Neural cell (in vitro differentiated cells): Measurements from ENCODE around the gene ECEL1.

Experiments used
- EP300 ChIP-seq: fragments of 450-650 bp; conservative IDR thresholded peaks from 2 replicates; pipeline ENCODE4 v1.6.1; 2014; ENCODE audit warnings: antibody characterized with exemption, mild to moderate bottlenecking, moderate library complexity; ENCODE audit not compliant: poor library complexity, severe bottlenecking
- EZH2 ChIP-seq: fragments of 200-600, 300-800 bp; shearing (Covaris generic), sonication (generic); IDR thresholded peaks from 2 replicates; pipeline ENCODE4 v1.6.1; 2014; ENCODE audit warnings: antibody characterized with exemption, low read length, borderline replicate concordance, mild to moderate bottlenecking; ENCODE audit not compliant: insufficient read depth, poor library complexity, severe bottlenecking
- MXI1 ChIP-seq: fragments of 450-650 bp; conservative IDR thresholded peaks from 2 replicates; pipeline ENCODE4 v1.6.1; 2014; ENCODE audit warnings: antibody characterized with exemption, mild to moderate bottlenecking; ENCODE audit not compliant: poor library complexity, severe bottlenecking
- POLR2AphosphoS5 ChIP-seq: IDR thresholded peaks from 2 replicates; pipeline ENCODE4 v1.6.1; 2012
- RAD21 ChIP-seq: fragments of 450-650 bp; conservative IDR thresholded peaks from 2 replicates; pipeline ENCODE4 v1.6.1; 2014; ENCODE audit warnings: antibody characterized with exemption, mild to moderate bottlenecking, moderate library complexity
- SMC3 ChIP-seq: fragments of 450-650 bp; conservative IDR thresholded peaks from 2 replicates; pipeline ENCODE4 v1.6.1; 2014; ENCODE audit warnings: antibody characterized with exemption, mild to moderate bottlenecking, moderate library complexity; ENCODE audit not compliant: poor library complexity
- TAF1 ChIP-seq: IDR thresholded peaks from 2 replicates; pipeline ENCODE4 v1.6.1; 2012; ENCODE audit warnings: low read depth
- TF ChIP-seq, protein P1 (sequence below): fragments of 450-650 bp; IDR thresholded peaks from 2 replicates; pipeline ENCODE4 v1.5.1; 2014; ENCODE audit warnings: antibody characterized with exemption, mild to moderate bottlenecking, moderate library complexity; ENCODE audit not compliant: poor library complexity, severe bottlenecking
- TF ChIP-seq, protein P2 (sequence below): IDR thresholded peaks from 2 replicates; pipeline ENCODE4 v1.6.1; 2012; ENCODE audit warnings: borderline replicate concordance

DNA sequence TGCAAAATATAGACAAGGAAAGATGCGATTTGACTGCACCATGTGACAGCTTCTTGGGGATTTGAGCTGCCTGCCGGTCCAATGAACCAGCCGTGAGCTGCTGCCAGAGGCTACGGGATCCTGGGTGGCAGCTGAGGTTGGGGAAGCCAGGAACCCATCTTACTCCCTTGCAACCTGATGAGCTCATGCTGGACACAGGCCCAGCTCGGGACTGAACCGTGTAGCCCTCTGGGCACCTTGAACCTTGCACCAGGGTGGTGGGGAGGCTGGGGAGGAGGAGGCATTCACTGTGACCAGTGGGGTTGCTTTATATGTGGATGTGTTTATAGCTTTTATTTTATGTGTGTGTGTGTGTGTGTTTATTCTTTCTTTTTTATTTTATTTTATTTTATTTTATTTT lies 22.6 kb downstream of the ECEL1 start:
- TF ChIP-seq, protein P1, sequence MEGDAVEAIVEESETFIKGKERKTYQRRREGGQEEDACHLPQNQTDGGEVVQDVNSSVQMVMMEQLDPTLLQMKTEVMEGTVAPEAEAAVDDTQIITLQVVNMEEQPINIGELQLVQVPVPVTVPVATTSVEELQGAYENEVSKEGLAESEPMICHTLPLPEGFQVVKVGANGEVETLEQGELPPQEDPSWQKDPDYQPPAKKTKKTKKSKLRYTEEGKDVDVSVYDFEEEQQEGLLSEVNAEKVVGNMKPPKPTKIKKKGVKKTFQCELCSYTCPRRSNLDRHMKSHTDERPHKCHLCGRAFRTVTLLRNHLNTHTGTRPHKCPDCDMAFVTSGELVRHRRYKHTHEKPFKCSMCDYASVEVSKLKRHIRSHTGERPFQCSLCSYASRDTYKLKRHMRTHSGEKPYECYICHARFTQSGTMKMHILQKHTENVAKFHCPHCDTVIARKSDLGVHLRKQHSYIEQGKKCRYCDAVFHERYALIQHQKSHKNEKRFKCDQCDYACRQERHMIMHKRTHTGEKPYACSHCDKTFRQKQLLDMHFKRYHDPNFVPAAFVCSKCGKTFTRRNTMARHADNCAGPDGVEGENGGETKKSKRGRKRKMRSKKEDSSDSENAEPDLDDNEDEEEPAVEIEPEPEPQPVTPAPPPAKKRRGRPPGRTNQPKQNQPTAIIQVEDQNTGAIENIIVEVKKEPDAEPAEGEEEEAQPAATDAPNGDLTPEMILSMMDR, result no peak
- TF ChIP-seq, protein P2, sequence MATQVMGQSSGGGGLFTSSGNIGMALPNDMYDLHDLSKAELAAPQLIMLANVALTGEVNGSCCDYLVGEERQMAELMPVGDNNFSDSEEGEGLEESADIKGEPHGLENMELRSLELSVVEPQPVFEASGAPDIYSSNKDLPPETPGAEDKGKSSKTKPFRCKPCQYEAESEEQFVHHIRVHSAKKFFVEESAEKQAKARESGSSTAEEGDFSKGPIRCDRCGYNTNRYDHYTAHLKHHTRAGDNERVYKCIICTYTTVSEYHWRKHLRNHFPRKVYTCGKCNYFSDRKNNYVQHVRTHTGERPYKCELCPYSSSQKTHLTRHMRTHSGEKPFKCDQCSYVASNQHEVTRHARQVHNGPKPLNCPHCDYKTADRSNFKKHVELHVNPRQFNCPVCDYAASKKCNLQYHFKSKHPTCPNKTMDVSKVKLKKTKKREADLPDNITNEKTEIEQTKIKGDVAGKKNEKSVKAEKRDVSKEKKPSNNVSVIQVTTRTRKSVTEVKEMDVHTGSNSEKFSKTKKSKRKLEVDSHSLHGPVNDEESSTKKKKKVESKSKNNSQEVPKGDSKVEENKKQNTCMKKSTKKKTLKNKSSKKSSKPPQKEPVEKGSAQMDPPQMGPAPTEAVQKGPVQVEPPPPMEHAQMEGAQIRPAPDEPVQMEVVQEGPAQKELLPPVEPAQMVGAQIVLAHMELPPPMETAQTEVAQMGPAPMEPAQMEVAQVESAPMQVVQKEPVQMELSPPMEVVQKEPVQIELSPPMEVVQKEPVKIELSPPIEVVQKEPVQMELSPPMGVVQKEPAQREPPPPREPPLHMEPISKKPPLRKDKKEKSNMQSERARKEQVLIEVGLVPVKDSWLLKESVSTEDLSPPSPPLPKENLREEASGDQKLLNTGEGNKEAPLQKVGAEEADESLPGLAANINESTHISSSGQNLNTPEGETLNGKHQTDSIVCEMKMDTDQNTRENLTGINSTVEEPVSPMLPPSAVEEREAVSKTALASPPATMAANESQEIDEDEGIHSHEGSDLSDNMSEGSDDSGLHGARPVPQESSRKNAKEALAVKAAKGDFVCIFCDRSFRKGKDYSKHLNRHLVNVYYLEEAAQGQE, result no peak
- TF ChIP-seq POLR2AphosphoS5 (no peak), EZH2 (no peak), SMC3 (no peak), TAF1 (no peak), EP300 (no peak), MXI1 (no peak), RAD21 (no peak)
